ENCODE measurements around the gene TRIM9. TPM values are rescaled to one million over a fixed set of nuclear protein-coding genes. Genes with fewer than 3 reads are reported as not detected.

Gene TRIM9
- total and polyA plus RNA-seq, 9 of the 15 experiments (the other 6 are each of a cell fraction or from before 2014, with no cell fraction given) = 0.03 to 0.15 (median 0.04) TPM; not detected in 4

GRCh38 chr14:50972734-50973133 lies 122.2 kb downstream of the TRIM9 start:
- Histone ChIP-seq H3K9ac (ENCODE audit: insufficient read depth in 1 of 2, low read depth in 2 of 2, low read length in 2 of 2) (no peak overlapping the region), H3K9me1 (ENCODE audit: control insufficient read depth, insufficient read depth, low read length) (no peaks in the 10 kb centered on the region), H3K4me1 (replicated peaks in 1 of 2; ENCODE audit: control insufficient read depth in 2 of 2, insufficient read depth in 2 of 2, low read length in 2 of 2) (no peaks in the 10 kb centered on the region), H3K4me3 (no peak overlapping the region), H3K4me2 (ENCODE audit: insufficient read depth, low read length) (no peak overlapping the region), H4K20me1 (replicated peaks; ENCODE audit: control insufficient read depth, insufficient read depth, low read length) (no peaks in the 10 kb centered on the region), H3K36me3 (ENCODE audit: control insufficient read depth, insufficient read depth, low read length) (no peaks in the 10 kb centered on the region), H3K79me2 (ENCODE audit: control insufficient read depth, insufficient read depth, low read length) (no peaks in the 10 kb centered on the region), H3K9me3 (replicated peaks; ENCODE audit: control insufficient read depth, insufficient read depth, low read depth, low read length) (no peaks in the 10 kb centered on the region), H3K27ac (ENCODE audit: extremely low read depth, low read depth, low read length) (no peak overlapping the region), H2AFZ (ENCODE audit: low read depth, low read length) (no peak overlapping the region), H3K27me3 (ENCODE audit: control insufficient read depth in 2 of 2, insufficient read depth in 2 of 2, low read length in 2 of 2) (peaks cover 2 to 24% of the 10 kb centered on the region in 2 experiments; a peak in 2 of 5 replicates)
- intact Hi-C loops (cut with micrococcal nuclease) = no loop called here
- no peak for TF ChIP-seq STAG1 (CRISPR knock-in tag; IDR thresholded peaks at IDR 0.05; ENCODE audit: borderline replicate concordance)
- TF ChIP-seq FOXK1 (CRISPR knock-in tag; IDR thresholded peaks at IDR 0.05; ENCODE audit: borderline replicate concordance) = no peak
- TF ChIP-seq IRF2 (CRISPR knock-in tag; IDR thresholded peaks at IDR 0.05) = no peak
- TF ChIP-seq KLF6 (CRISPR knock-in tag; IDR thresholded peaks at IDR 0.05; ENCODE audit: borderline replicate concordance) = no peak
- no TSS peak for BruUV-seq (replicated peaks)
- POLR2A ChIA-PET = no interaction called here
- WGBS (ENCODE audit: insufficient coverage, low coverage, missing lambda C conversion rate) = 0% methylated on average over 6 of the region's 11 CpGs
- ATAC-seq (no peak), DNase-seq (ENCODE audit: extremely low read depth in 1 of 4, low spot score in 3 of 4) (no peak), FAIRE-seq (no peak)
- CTCF ChIA-PET (ENCODE audit: low intra/inter-chr PET ratio) = no interaction called here
- in situ Hi-C loops (cut with MboI) = no loop called here

- intact Hi-C loops (cut with micrococcal nuclease) (no loop called here), in situ Hi-C loops (cut with MboI) (no loop called here)
- Histone ChIP-seq H3K27me3 (ENCODE audit: control insufficient read depth in 2 of 2, insufficient read depth in 2 of 2, low read length in 2 of 2) (peaks cover 0 to 20% of the 10 kb centered on the region in 2 experiments; a peak in 2 of 5 replicates), H2AFZ (ENCODE audit: low read depth, low read length) (no peak overlapping the region), H3K4me1 (replicated peaks in 1 of 2; ENCODE audit: control insufficient read depth in 2 of 2, insufficient read depth in 2 of 2, low read length in 2 of 2) (no peaks in the 10 kb centered on the region), H4K20me1 (replicated peaks; ENCODE audit: control insufficient read depth, insufficient read depth, low read length) (no peaks in the 10 kb centered on the region), H3K79me2 (ENCODE audit: control insufficient read depth, insufficient read depth, low read length) (no peaks in the 10 kb centered on the region), H3K27ac (ENCODE audit: extremely low read depth, low read depth, low read length) (no peak overlapping the region), H3K9me1 (ENCODE audit: control insufficient read depth, insufficient read depth, low read length) (no peaks in the 10 kb centered on the region), H3K9me3 (replicated peaks; ENCODE audit: control insufficient read depth, insufficient read depth, low read depth, low read length) (no peaks in the 10 kb centered on the region), H3K9ac (ENCODE audit: insufficient read depth in 1 of 2, low read depth in 2 of 2, low read length in 2 of 2) (no peak overlapping the region), H3K36me3 (ENCODE audit: control insufficient read depth, insufficient read depth, low read length) (no peaks in the 10 kb centered on the region), H3K4me2 (ENCODE audit: insufficient read depth, low read length) (no peak overlapping the region), H3K4me3 (no peak overlapping the region)
- no peak for FAIRE-seq
- 2% methylated on average over 6 of the region's 6 CpGs for WGBS (ENCODE audit: insufficient coverage, low coverage, missing lambda C conversion rate)
- ChIA-PET POLR2A (interaction anchor here (0.6 kb wide), 1 partner anchor 399 kb away, joined by 3 read pairs; no protein-coding TSS in a partner anchor), CTCF (ENCODE audit: low intra/inter-chr PET ratio) (no interaction called here)
- no TSS peak for BruUV-seq (replicated peaks)
- ATAC-seq = no peak
- DNase-seq (ENCODE audit: extremely low read depth in 1 of 4, low spot score in 3 of 4) = no peak
- TF ChIP-seq ATF4 (CRISPR knock-in tag; IDR thresholded peaks at IDR 0.05) = no peak
- TF ChIP-seq TAF9B (IDR thresholded peaks at IDR 0.05; ENCODE audit: partially characterized antibody) = no peak
- no peak for TF ChIP-seq SMARCC2 (IDR thresholded peaks at IDR 0.05; ENCODE audit: low read depth)
- no peak for TF ChIP-seq ZNF197 (CRISPR knock-in tag; IDR thresholded peaks at IDR 0.05; ENCODE audit: low read depth)
- TF ChIP-seq CHD2 (IDR thresholded peaks at IDR 0.05; ENCODE audit: low read depth, low read length) = no peak
- no peak for TF ChIP-seq KLF6 (CRISPR knock-in tag; IDR thresholded peaks at IDR 0.05; ENCODE audit: borderline replicate concordance)
- TF ChIP-seq PHB (CRISPR knock-in tag; IDR thresholded peaks at IDR 0.05) = no peak
- TF ChIP-seq ZBTB7A (IDR thresholded peaks at IDR 0.05; ENCODE audit: borderline replicate concordance, control insufficient read depth, low read depth, low read length) = no peak
- TF ChIP-seq STAT5B (CRISPR knock-in tag; IDR thresholded peaks at IDR 0.05) = no peak
- no peak for TF ChIP-seq XRCC4 (IDR thresholded peaks at IDR 0.05; ENCODE audit: extremely low read depth, insufficient read depth, insufficient read length)
Measured at GRCh38 chr14:50970886-50971781, 123.8 kb downstream of the TRIM9 start.

Data from K562 (cell line).